Adrenal gland (tissue), 5 donors: Measurements from ENCODE around the gene UBE2D4.
"Not testable (repeated sequence)": the region's sequence is repeated elsewhere in the genome, so short reads cannot be mapped to it uniquely, and the experiment has no call there.

Experiments used
- POLR2A ChIP-seq, 2 donors: fragments of 450-650 bp; IDR thresholded peaks; one replicate each; pipeline ENCODE4 v1.6.1; 2017; ENCODE audit warnings: antibody characterized with exemption in 2 of 2, mild to moderate bottlenecking in 2 of 2, moderate library complexity in 1 of 2
- TF ChIP-seq, protein P1 (sequence below), 6 experiments: fragments of 450-650 bp in 4 of 6; fragments of 200-600 bp in 2 of 6; sonication (generic) in 1 of 6; IDR thresholded peaks; 1 replicate in 5 of 6; 2 replicates in 1 of 6; pipeline versions ENCODE4 v1.5.1 to v1.8.0; 2016 to 2021; ENCODE audit warnings: antibody characterized with exemption in 6 of 6, mild to moderate bottlenecking in 2 of 6, moderate library complexity in 1 of 6
- donor health status: DM: no; HTN: no; CAD: no.

DNA sequence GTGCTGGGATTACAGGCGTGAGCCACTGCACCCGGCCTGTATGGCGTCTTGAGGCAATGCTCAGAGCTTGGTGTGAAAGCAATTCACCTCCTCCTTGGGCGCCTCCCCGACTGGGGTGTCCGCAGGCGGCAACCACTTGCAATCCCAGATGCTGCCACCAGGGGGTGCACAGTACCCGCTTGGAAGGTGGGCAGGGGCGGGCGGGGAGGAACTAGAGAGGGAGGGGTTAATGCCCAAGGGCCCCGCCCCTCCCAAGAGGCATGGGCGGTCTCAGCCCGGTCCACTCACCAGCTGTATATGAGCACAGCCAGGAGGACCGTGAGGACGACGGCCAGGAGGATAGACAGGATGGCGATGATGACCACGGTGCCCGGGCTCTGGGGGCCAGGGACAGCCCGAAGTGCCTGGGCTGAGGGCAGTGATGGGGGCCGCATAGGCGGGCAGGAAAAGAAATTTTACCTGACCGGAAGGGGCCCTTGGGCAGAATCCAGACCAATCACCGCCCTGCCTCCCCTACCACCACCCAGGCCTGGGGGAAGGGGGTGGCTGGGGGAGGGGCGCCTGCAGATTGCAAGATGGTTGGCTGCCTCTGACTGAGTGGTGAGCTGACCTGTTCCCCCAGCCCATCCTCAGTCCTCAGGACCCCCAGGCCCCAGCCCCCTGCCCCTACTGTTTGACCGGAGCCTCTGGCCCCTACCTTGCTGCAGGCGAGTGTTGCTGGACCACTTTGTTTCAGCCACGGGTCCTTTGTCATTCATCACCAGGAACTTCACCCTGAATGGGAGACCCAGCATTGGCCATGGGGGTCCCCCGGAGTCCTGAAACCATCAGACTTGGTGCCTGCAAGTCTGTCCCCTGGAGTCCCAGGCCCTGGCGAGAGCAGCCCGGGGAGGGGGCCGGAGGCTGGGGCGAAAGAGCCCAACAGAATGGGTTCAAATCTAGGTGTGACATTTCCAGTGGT, 59.9 kb downstream of the UBE2D4 start:
- TF ChIP-seq, protein P1, sequence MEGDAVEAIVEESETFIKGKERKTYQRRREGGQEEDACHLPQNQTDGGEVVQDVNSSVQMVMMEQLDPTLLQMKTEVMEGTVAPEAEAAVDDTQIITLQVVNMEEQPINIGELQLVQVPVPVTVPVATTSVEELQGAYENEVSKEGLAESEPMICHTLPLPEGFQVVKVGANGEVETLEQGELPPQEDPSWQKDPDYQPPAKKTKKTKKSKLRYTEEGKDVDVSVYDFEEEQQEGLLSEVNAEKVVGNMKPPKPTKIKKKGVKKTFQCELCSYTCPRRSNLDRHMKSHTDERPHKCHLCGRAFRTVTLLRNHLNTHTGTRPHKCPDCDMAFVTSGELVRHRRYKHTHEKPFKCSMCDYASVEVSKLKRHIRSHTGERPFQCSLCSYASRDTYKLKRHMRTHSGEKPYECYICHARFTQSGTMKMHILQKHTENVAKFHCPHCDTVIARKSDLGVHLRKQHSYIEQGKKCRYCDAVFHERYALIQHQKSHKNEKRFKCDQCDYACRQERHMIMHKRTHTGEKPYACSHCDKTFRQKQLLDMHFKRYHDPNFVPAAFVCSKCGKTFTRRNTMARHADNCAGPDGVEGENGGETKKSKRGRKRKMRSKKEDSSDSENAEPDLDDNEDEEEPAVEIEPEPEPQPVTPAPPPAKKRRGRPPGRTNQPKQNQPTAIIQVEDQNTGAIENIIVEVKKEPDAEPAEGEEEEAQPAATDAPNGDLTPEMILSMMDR (IDR thresholded peaks at IDR 0.05), result peak in 3 of 6 experiments; percentile 49 to 68 (median 63)
- not testable (repeated sequence) for TF ChIP-seq POLR2A (IDR thresholded peaks at IDR 0.05)
